Measurements from ENCODE around the gene KIAA1217. TPM values are rescaled to one million over a fixed set of nuclear protein-coding genes. Genes with fewer than 3 reads are reported as not detected.

The KIAA1217 gene
- total RNA-seq, 1 experiment from 2014 or later, result 5.2 TPM

GRCh38 chr10:24246365-24246764 lies 37.4 kb downstream of the KIAA1217 start:
- no peak for DNase-seq (ENCODE audit: low read depth)

- DNase-seq (ENCODE audit: low read depth), result no peak
Observed at GRCh38 chr10:24247841-24248240, 38.9 kb downstream of the KIAA1217 start.

GRCh38 chr10:24249829-24250415 lies 41.0 kb downstream of the KIAA1217 start:
- no peak for DNase-seq (ENCODE audit: low read depth)

- DNase-seq (ENCODE audit: low read depth), result no peak
Observed at GRCh38 chr10:24251547-24251946, 42.6 kb downstream of the KIAA1217 start.

GRCh38 chr10:24254180-24254579 lies 45.2 kb downstream of the KIAA1217 start:
- no peak for DNase-seq (ENCODE audit: low read depth)

- no peak for DNase-seq (ENCODE audit: low read depth)
Observed at GRCh38 chr10:24255115-24255880, 46.4 kb downstream of the KIAA1217 start.

GRCh38 chr10:24255881-24256311 lies 47.0 kb downstream of the KIAA1217 start:
- DNase-seq (ENCODE audit: low read depth), result no peak

- DNase-seq (ENCODE audit: low read depth), result peak; percentile 15
Observed at GRCh38 chr10:24256619-24257107, 47.7 kb downstream of the KIAA1217 start.

GRCh38 chr10:24257588-24257987 lies 48.6 kb downstream of the KIAA1217 start:
- DNase-seq (ENCODE audit: low read depth), result no peak

- DNase-seq (ENCODE audit: low read depth), result no peak
Observed at GRCh38 chr10:24259365-24260130, 50.6 kb downstream of the KIAA1217 start.

- DNase-seq (ENCODE audit: low read depth), result no peak
Observed at GRCh38 chr10:24261627-24262026, 52.7 kb downstream of the KIAA1217 start.

GRCh38 chr10:24262929-24263590 lies 54.1 kb downstream of the KIAA1217 start:
- DNase-seq (ENCODE audit: low read depth), result no peak

- DNase-seq (ENCODE audit: low read depth), result no peak
Observed at GRCh38 chr10:24269476-24269875, 60.5 kb downstream of the KIAA1217 start.

GRCh38 chr10:24272374-24272773 lies 63.4 kb downstream of the KIAA1217 start:
- DNase-seq (ENCODE audit: low read depth), result no peak

- DNase-seq (ENCODE audit: low read depth), result no peak
Observed at GRCh38 chr10:24277277-24277676, 68.3 kb downstream of the KIAA1217 start.

GRCh38 chr10:24277771-24278170 lies 68.8 kb downstream of the KIAA1217 start:
- peak; percentile 7 for DNase-seq (ENCODE audit: low read depth)

GRCh38 chr10:24278176-24278889 lies 69.4 kb downstream of the KIAA1217 start:
- DNase-seq (ENCODE audit: low read depth), result no peak

- DNase-seq (ENCODE audit: low read depth), result no peak
Observed at GRCh38 chr10:24279166-24279565, 70.2 kb downstream of the KIAA1217 start.

- DNase-seq (ENCODE audit: low read depth), result no peak
Observed at GRCh38 chr10:24287559-24288195, 78.7 kb downstream of the KIAA1217 start.

GRCh38 chr10:24288581-24288980 lies 79.6 kb downstream of the KIAA1217 start:
- no peak for DNase-seq (ENCODE audit: low read depth)

- DNase-seq (ENCODE audit: low read depth), result no peak
Observed at GRCh38 chr10:24289235-24289634, 80.3 kb downstream of the KIAA1217 start.
